HepG2 (cell line): ENCODE results near the gene FANCE. TPM values are rescaled to one million over a fixed set of nuclear protein-coding genes. Genes with fewer than 3 reads are reported as not detected.

Source experiments
- AGO1 ChIP-seq: fragments of 200-400 bp; formaldehyde crosslinking; IDR thresholded peaks from 2 replicates; pipeline ENCODE4 v1.6.1; 2017; ENCODE audit warnings: mild to moderate bottlenecking, low read depth, low read length, moderate library complexity; ENCODE audit not compliant: poor library complexity, severe bottlenecking
- DNMT3B ChIP-seq: conservative IDR thresholded peaks from 2 replicates; pipeline ENCODE4 v1.6.1; 2016; ENCODE audit warnings: missing biosample characterization, control low read depth
- HCFC1 ChIP-seq: fragments of 150-350 bp; IDR thresholded peaks from 2 replicates; pipeline ENCODE4 v1.6.1; 2014; ENCODE audit warnings: low read depth, low read length
- HNRNPLL ChIP-seq: fragments of 200-400 bp; formaldehyde crosslinking; IDR thresholded peaks from 2 replicates; pipeline ENCODE4 v1.6.1; 2017; ENCODE audit warnings: mild to moderate bottlenecking, low read depth, low read length; ENCODE audit not compliant: poor library complexity, severe bottlenecking
- MEF2D ChIP-seq: sonication (generic); formaldehyde crosslinking; IDR thresholded peaks from 2 replicates; pipeline ENCODE4 v1.5.1; 2020; ENCODE audit warnings: mild to moderate bottlenecking, missing genetic modification reagents
- NR2C2 ChIP-seq: sonication (generic); formaldehyde crosslinking; IDR thresholded peaks from 2 replicates; pipeline ENCODE4 v1.4.0; 2020; ENCODE audit warnings: missing genetic modification reagents, mild to moderate bottlenecking, moderate library complexity, borderline replicate concordance
- PAF1 ChIP-seq: IDR thresholded peaks from 2 replicates; pipeline ENCODE4 v1.6.1; 2016; ENCODE audit warnings: missing genetic modification reagents, missing compliant biosample characterization
- REPIN1 ChIP-seq: sonication (generic); formaldehyde crosslinking; IDR thresholded peaks from 2 replicates; pipeline ENCODE4 v1.8.0; 2022; ENCODE audit warnings: missing genetic modification reagents, low read depth, mild to moderate bottlenecking, borderline replicate concordance
- SNRNP70 ChIP-seq: fragments of 200-400 bp; formaldehyde crosslinking; IDR thresholded peaks from 2 replicates; pipeline ENCODE4 v1.6.1; 2017; ENCODE audit warnings: mild to moderate bottlenecking, low read depth, low read length, moderate library complexity
- SP140L ChIP-seq: sonication (generic); formaldehyde crosslinking; IDR thresholded peaks from 2 replicates; pipeline ENCODE4 v1.4.0; 2020; ENCODE audit warnings: missing genetic modification reagents, borderline replicate concordance
- TAF15 ChIP-seq: fragments of 200-400 bp; formaldehyde crosslinking; IDR thresholded peaks from one replicate; pipeline ENCODE4 v1.6.1; 2018; ENCODE audit warnings: mild to moderate bottlenecking, low read depth, low read length; ENCODE audit not compliant: poor library complexity, severe bottlenecking
- ZNF234 ChIP-seq: sonication (generic); formaldehyde crosslinking; conservative IDR thresholded peaks from 2 replicates; pipeline ENCODE4 v1.5.1; 2020; ENCODE audit warnings: mild to moderate bottlenecking, missing genetic modification reagents
- ZNF30 ChIP-seq: sonication (generic); formaldehyde crosslinking; IDR thresholded peaks from 2 replicates; pipeline ENCODE4 v1.5.0; 2020; ENCODE audit warnings: mild to moderate bottlenecking, missing genetic modification reagents
- ZNF619 ChIP-seq: sonication (generic); formaldehyde crosslinking; IDR thresholded peaks from 2 replicates; pipeline ENCODE4 v1.4.0; 2020; ENCODE audit warnings: mild to moderate bottlenecking, missing genetic modification reagents
- ZNF660 ChIP-seq: sonication (generic); formaldehyde crosslinking; IDR thresholded peaks from 2 replicates; pipeline ENCODE4 v1.5.1; 2020; ENCODE audit warnings: mild to moderate bottlenecking, low read depth, missing genetic modification reagents, borderline replicate concordance
- ZNF724P ChIP-seq: sonication (generic); formaldehyde crosslinking; IDR thresholded peaks from 2 replicates; pipeline ENCODE4 v1.8.0; 2022; ENCODE audit warnings: missing genetic modification reagents, borderline replicate concordance
- ZNF737 ChIP-seq: sonication (generic); formaldehyde crosslinking; IDR thresholded peaks from 2 replicates; pipeline ENCODE4 v1.5.0; 2020; ENCODE audit warnings: missing genetic modification reagents, mild to moderate bottlenecking, borderline replicate concordance
- ZSCAN21 ChIP-seq: sonication (generic); formaldehyde crosslinking; IDR thresholded peaks from 2 replicates; pipeline ENCODE4 v1.8.0; 2022; ENCODE audit warnings: mild to moderate bottlenecking, missing genetic modification reagents, moderate library complexity, borderline replicate concordance
- polyA plus RNA-seq, 8 experiments: library from polyadenylated mRNA; depleted of rRNA in 3 of 8; stranded (reverse) in 7 of 8; unstranded in 1 of 8; fragments of >200 nt; fragmentation: Illumina TruSeq in 4 of 8; extraction: Trizol in 4 of 8; gene quantifications; 2 replicates each; pipeline versions ENCODE4 v1.2.1 to v1.2.3, GENCODE V29; 2011 to 2016; ENCODE audit warnings: low read depth in 4 of 8, missing spikeins in 1 of 8, mixed read lengths in 1 of 8; ENCODE audit not compliant: insufficient read depth in 1 of 8
- total RNA-seq, 5 experiments: library from RNA; depleted of rRNA; stranded (reverse); fragments of >200 nt; fragmentation: Illumina TruSeq; extraction: Trizol; gene quantifications; 2 replicates each; pipeline ENCODE4 v1.2.3, GENCODE V29; 2016; ENCODE audit warnings: low read depth in 1 of 5
- TF ChIP-seq, protein P1 (sequence below): sonication (generic); formaldehyde crosslinking; IDR thresholded peaks from 2 replicates; pipeline ENCODE4 v1.5.1; 2020; ENCODE audit warnings: mild to moderate bottlenecking, missing genetic modification reagents, moderate library complexity
- TF ChIP-seq, protein P2 (sequence below): sonication (generic); formaldehyde crosslinking; IDR thresholded peaks from 2 replicates; pipeline ENCODE4 v1.8.0; 2023; ENCODE audit warnings: mild to moderate bottlenecking, missing genetic modification reagents
- TF ChIP-seq, protein P3 (sequence below): sonication (generic); formaldehyde crosslinking; IDR thresholded peaks from 2 replicates; pipeline ENCODE4 v1.4.0; 2020; ENCODE audit warnings: mild to moderate bottlenecking, missing genetic modification reagents, borderline replicate concordance
- TF ChIP-seq, protein P4 (sequence below): IDR thresholded peaks from 2 replicates; pipeline ENCODE4 v1.6.1; 2016; ENCODE audit warnings: missing compliant biosample characterization, missing genetic modification reagents, borderline replicate concordance

Gene FANCE
- total and polyA plus RNA-seq, 2 of the 13 experiments (the other 11 are each of a cell fraction or from before 2014, with no cell fraction given): 7.1 to 11.2 TPM

DNA sequence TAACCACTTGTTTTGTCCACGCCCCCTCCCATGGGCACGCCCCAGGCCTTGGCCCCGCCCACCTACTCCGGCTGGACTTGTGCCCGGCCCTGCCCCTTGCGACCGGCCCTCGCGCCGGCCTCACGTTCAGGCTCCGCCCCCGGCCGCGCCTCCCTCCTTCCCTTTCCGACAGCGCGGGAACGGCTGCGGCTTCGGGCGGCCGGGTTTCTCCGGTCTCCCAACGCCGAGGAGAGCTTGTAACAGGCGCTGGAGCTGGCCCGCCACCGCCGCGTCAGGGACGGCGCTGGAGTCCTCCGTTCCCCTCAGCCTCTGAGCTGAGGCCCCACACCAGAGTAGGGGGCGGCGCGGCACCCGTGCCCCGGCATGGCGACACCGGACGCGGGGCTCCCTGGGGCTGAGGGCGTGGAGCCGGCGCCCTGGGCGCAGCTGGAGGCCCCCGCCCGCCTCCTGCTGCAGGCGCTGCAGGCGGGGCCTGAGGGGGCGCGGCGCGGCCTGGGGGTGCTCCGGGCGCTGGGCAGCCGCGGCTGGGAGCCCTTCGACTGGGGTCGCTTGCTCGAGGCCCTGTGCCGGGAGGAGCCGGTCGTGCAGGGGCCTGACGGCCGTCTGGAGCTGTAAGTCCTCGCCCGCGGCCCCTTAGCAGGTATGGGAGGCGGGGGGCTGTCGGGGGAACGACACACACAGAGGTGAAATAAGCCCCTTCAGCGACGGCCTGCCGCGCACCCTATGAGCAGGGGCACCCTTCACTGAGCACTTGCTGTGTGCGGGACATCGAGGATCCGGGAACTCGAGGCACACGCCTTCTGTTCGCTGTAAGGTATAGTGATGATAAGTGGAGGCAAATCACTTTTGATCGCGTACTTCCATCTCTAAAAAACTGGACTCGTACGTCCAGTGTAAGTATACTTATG is at the start of gene FANCE (continued):
- TF ChIP-seq, protein P1, sequence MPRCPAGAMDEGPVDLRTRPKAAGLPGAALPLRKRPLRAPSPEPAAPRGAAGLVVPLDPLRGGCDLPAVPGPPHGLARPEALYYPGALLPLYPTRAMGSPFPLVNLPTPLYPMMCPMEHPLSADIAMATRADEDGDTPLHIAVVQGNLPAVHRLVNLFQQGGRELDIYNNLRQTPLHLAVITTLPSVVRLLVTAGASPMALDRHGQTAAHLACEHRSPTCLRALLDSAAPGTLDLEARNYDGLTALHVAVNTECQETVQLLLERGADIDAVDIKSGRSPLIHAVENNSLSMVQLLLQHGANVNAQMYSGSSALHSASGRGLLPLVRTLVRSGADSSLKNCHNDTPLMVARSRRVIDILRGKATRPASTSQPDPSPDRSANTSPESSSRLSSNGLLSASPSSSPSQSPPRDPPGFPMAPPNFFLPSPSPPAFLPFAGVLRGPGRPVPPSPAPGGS (CRISPR knock-in tag): peak; percentile 85
- TF ChIP-seq PAF1 (CRISPR knock-in tag) (no peak), ZNF619 (peak; percentile 34), AGO1 (no peak), NR2C2 (peak; percentile 15; the same call in 1 of the 2 replicates), ZNF724P (CRISPR knock-in tag) (peak; percentile 97), DNMT3B (CRISPR knock-in tag) (no peak; the same call in 1 of the 2 replicates), ZNF660 (CRISPR knock-in tag) (no peak), SNRNP70 (no peak), ZNF737 (no peak), HCFC1 (no peak), REPIN1 (CRISPR knock-in tag) (peak; percentile 69; the same call in 1 of the 2 replicates), ZNF234 (CRISPR knock-in tag) (0 out of 2 replicates have a peak, but pooled peaks have one; percentile 79), ZNF30 (CRISPR knock-in tag) (no peak), MEF2D (0 out of 2 replicates have a peak, but pooled peaks have one; percentile 17), TAF15 (peak; percentile 18), ZSCAN21 (CRISPR knock-in tag) (peak; percentile 79; the same call in 1 of the 2 replicates), SP140L (CRISPR knock-in tag) (peak; percentile 44; the same call in 1 of the 2 replicates), HNRNPLL (peak; percentile 81)
- TF ChIP-seq, protein P2, sequence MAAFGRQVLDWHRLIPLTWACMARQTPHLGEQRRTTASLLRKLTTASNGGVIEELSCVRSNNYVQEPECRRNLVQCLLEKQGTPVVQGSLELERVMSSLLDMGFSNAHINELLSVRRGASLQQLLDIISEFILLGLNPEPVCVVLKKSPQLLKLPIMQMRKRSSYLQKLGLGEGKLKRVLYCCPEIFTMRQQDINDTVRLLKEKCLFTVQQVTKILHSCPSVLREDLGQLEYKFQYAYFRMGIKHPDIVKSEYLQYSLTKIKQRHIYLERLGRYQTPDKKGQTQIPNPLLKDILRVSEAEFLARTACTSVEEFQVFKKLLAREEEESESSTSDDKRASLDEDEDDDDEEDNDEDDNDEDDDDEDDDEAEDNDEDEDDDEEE (CRISPR knock-in tag): no peak
- TF ChIP-seq, protein P3, sequence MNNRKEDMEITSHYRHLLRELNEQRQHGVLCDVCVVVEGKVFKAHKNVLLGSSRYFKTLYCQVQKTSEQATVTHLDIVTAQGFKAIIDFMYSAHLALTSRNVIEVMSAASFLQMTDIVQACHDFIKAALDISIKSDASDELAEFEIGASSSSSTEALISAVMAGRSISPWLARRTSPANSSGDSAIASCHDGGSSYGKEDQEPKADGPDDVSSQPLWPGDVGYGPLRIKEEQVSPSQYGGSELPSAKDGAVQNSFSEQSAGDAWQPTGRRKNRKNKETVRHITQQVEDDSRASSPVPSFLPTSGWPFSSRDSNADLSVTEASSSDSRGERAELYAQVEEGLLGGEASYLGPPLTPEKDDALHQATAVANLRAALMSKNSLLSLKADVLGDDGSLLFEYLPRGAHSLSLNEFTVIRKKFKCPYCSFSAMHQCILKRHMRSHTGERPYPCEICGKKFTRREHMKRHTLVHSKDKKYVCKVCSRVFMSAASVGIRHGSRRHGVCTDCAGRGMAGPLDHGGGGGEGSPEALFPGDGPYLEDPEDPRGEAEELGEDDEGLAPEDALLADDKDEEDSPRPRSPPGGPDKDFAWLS (CRISPR knock-in tag): no peak
- TF ChIP-seq, protein P4, sequence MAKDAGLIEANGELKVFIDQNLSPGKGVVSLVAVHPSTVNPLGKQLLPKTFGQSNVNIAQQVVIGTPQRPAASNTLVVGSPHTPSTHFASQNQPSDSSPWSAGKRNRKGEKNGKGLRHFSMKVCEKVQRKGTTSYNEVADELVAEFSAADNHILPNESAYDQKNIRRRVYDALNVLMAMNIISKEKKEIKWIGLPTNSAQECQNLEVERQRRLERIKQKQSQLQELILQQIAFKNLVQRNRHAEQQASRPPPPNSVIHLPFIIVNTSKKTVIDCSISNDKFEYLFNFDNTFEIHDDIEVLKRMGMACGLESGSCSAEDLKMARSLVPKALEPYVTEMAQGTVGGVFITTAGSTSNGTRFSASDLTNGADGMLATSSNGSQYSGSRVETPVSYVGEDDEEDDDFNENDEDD (CRISPR knock-in tag): peak; percentile 98
